Astrocyte (in vitro differentiated cells and primary cell): ENCODE data around the gene NCR1.

ENCODE experiments used
- EZH2 ChIP-seq: IDR thresholded peaks from 2 replicates; pipeline ENCODE4 v1.6.1; 2012; ENCODE audit warnings: mild to moderate bottlenecking, low read length, inconsistent platforms; ENCODE audit not compliant: insufficient read depth
- TF ChIP-seq, protein P1 (sequence below): IDR thresholded peaks from 2 replicates; pipeline ENCODE4 v1.5.1; 2011; ENCODE audit warnings: low read depth, mild to moderate bottlenecking, inconsistent platforms, low read length, moderate library complexity; ENCODE audit not compliant: insufficient read depth

DNA sequence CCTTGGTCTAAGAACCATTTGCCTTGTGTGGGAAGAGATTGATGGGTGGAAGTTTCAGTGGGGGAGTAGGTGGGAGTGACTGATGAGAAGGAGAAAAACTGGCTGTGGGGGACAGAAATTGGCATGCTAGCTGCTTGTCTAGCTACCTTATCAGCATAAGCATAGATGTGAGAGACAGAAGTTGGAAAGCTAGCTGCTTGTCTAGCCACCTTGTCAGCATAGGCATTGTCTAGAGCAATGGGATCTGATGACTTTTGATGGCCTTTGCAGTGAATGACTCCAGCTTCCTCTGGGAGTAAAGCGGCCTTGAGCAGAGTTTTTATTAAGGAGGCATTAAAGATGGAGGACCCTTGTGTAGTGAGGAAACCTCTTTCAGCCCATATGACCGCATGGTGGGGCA is 9.9 kb upstream of the NCR1 start:
- TF ChIP-seq, protein P1, sequence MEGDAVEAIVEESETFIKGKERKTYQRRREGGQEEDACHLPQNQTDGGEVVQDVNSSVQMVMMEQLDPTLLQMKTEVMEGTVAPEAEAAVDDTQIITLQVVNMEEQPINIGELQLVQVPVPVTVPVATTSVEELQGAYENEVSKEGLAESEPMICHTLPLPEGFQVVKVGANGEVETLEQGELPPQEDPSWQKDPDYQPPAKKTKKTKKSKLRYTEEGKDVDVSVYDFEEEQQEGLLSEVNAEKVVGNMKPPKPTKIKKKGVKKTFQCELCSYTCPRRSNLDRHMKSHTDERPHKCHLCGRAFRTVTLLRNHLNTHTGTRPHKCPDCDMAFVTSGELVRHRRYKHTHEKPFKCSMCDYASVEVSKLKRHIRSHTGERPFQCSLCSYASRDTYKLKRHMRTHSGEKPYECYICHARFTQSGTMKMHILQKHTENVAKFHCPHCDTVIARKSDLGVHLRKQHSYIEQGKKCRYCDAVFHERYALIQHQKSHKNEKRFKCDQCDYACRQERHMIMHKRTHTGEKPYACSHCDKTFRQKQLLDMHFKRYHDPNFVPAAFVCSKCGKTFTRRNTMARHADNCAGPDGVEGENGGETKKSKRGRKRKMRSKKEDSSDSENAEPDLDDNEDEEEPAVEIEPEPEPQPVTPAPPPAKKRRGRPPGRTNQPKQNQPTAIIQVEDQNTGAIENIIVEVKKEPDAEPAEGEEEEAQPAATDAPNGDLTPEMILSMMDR: no peak
- TF ChIP-seq EZH2: no peak
